ENCODE data around the gene CKS1B.

CKS1B gene

GRCh38 chr1:155006601-155007101 lies 32.2 kb downstream of the CKS1B start:
- DNase-seq, result peak; percentile 51
- peaks cover 17% of the 10 kb centered on the region for H3K36me3 ChIP-seq
- no peaks in the 10 kb centered on the region for H3K9me3 ChIP-seq (ENCODE audit: severe bottlenecking)
- no peak for TF ChIP-seq CTCF (IDR thresholded peaks at IDR 0.05; ENCODE audit: low read depth, low read length)
- H3K27me3 ChIP-seq (ENCODE audit: insufficient read depth, low read depth, severe bottlenecking), result no peaks in the 10 kb centered on the region
- no peak overlapping the region for H3K4me3 ChIP-seq (ENCODE audit: low read depth, low read length)
- no peak overlapping the region for H3K27ac ChIP-seq

GRCh38 chr1:155007251-155007828 lies 32.9 kb downstream of the CKS1B start:
- peaks cover 17% of the 10 kb centered on the region for H3K36me3 ChIP-seq
- no peak for TF ChIP-seq CTCF (IDR thresholded peaks at IDR 0.05; ENCODE audit: low read depth, low read length)
- H3K27me3 ChIP-seq (ENCODE audit: insufficient read depth, low read depth, severe bottlenecking), result no peaks in the 10 kb centered on the region
- no peaks in the 10 kb centered on the region for H3K9me3 ChIP-seq (ENCODE audit: severe bottlenecking)
- H3K27ac ChIP-seq, result peak overlapping the region; percentile 86
- H3K4me3 ChIP-seq (ENCODE audit: low read depth, low read length), result no peak overlapping the region
- peak; percentile 32 for DNase-seq

- TF ChIP-seq CTCF (IDR thresholded peaks at IDR 0.05; ENCODE audit: low read depth, low read length), result 0 out of 2 replicates have a peak, but pooled peaks have one; percentile 0
- peak; percentile 93 for DNase-seq
- Histone ChIP-seq H3K27me3 (ENCODE audit: insufficient read depth, low read depth, severe bottlenecking) (no peaks in the 10 kb centered on the region), H3K27ac (peak overlapping the region; percentile 86), H3K4me3 (ENCODE audit: low read depth, low read length) (peak overlapping the region; percentile 41), H3K9me3 (ENCODE audit: severe bottlenecking) (no peaks in the 10 kb centered on the region), H3K36me3 (peaks cover 17% of the 10 kb centered on the region)
Observed at GRCh38 chr1:155008015-155008941, 33.8 kb downstream of the CKS1B start.

GRCh38 chr1:155009221-155009711 lies 34.8 kb downstream of the CKS1B start:
- Histone ChIP-seq H3K4me3 (ENCODE audit: low read depth, low read length) (peak overlapping the region; percentile 41), H3K27me3 (ENCODE audit: insufficient read depth, low read depth, severe bottlenecking) (no peaks in the 10 kb centered on the region), H3K36me3 (peaks cover 21% of the 10 kb centered on the region), H3K9me3 (ENCODE audit: severe bottlenecking) (no peaks in the 10 kb centered on the region), H3K27ac (peak overlapping the region; percentile 86)
- peak; percentile 37 for DNase-seq
- TF ChIP-seq CTCF (IDR thresholded peaks at IDR 0.05; ENCODE audit: low read depth, low read length), result no peak

- Histone ChIP-seq H3K36me3 (peaks cover 22% of the 10 kb centered on the region), H3K27ac (peak overlapping the region; percentile 86)
Observed at GRCh38 chr1:155009742-155010141, 35.3 kb downstream of the CKS1B start.

More at GRCh38 chr1:155009742-155010141, 35.3 kb downstream of the CKS1B start:
- no peaks in the 10 kb centered on the region for H3K27me3 ChIP-seq (ENCODE audit: insufficient read depth, low read depth, severe bottlenecking)
- TF ChIP-seq CTCF (IDR thresholded peaks at IDR 0.05; ENCODE audit: low read depth, low read length), result no peak
- no peaks in the 10 kb centered on the region for H3K9me3 ChIP-seq (ENCODE audit: severe bottlenecking)
- H3K4me3 ChIP-seq (ENCODE audit: low read depth, low read length), result no peak overlapping the region
- peak; percentile 28 for DNase-seq

All from WERI-Rb-1 (cell line).